HEK293T (cell line): ENCODE measurements around the gene TGFBR1.

Experiments used
- CTCF ChIA-PET: fragments of 350-600 bp; formaldehyde crosslinking; extraction: SDS; loops from one replicate; lab custom pipeline; 2021; ENCODE audit warnings: antibody characterized with exemption, inconsistent platforms; lab: Yijun Ruan, JAX
- POLR2A ChIA-PET: fragments of 350-600 bp; formaldehyde crosslinking; extraction: SDS; loops from one replicate; lab custom pipeline; 2020; ENCODE audit warnings: antibody characterized with exemption, inconsistent platforms; lab: Yijun Ruan, JAX
- DNase-seq: peaks from one replicate; pipeline ENCODE4 v3.0.0; 2012; ENCODE audit warnings: mixed read lengths; ENCODE audit errors: extremely low spot score
- ARNT ChIP-seq: fragments of 450-650 bp; IDR thresholded peaks from 2 replicates; pipeline ENCODE4 v1.6.1; 2017; ENCODE audit warnings: mild to moderate bottlenecking
- BHLHE40 ChIP-seq: fragments of 450-650 bp; IDR thresholded peaks from 2 replicates; pipeline ENCODE4 v1.6.1; 2016; ENCODE audit warnings: mild to moderate bottlenecking, moderate library complexity, borderline replicate concordance
- CTBP1 ChIP-seq: fragments of 450-650 bp; IDR thresholded peaks from 2 replicates; pipeline ENCODE4 v1.6.1; 2016; ENCODE audit warnings: borderline replicate concordance
- ELF4 ChIP-seq: fragments of 450-650 bp; IDR thresholded peaks from 2 replicates; pipeline ENCODE4 v1.6.1; 2017; ENCODE audit warnings: antibody characterized with exemption
- FOXA1 ChIP-seq: fragments of 450-650 bp; IDR thresholded peaks from 2 replicates; pipeline ENCODE4 v1.6.1; 2016; ENCODE audit warnings: mild to moderate bottlenecking
- FOXK2 ChIP-seq: fragments of 450-650 bp; IDR thresholded peaks from 2 replicates; pipeline ENCODE4 v1.6.1; 2016; ENCODE audit warnings: mild to moderate bottlenecking
- FOXM1 ChIP-seq: fragments of 450-650 bp; IDR thresholded peaks from 2 replicates; pipeline ENCODE4 v1.6.1; 2017; ENCODE audit warnings: mild to moderate bottlenecking, borderline replicate concordance
- HDGF ChIP-seq: fragments of 450-650 bp; IDR thresholded peaks from 2 replicates; pipeline ENCODE4 v1.6.1; 2017; ENCODE audit warnings: antibody characterized with exemption, borderline replicate concordance
- L3MBTL2 ChIP-seq: fragments of 450-650 bp; conservative IDR thresholded peaks from 2 replicates; pipeline ENCODE4 v1.6.1; 2016; ENCODE audit warnings: mild to moderate bottlenecking
- LEF1 ChIP-seq: fragments of 450-650 bp; IDR thresholded peaks from 2 replicates; pipeline ENCODE4 v1.6.1; 2017; ENCODE audit warnings: mild to moderate bottlenecking, borderline replicate concordance
- NFRKB ChIP-seq: fragments of 450-650 bp; IDR thresholded peaks from 2 replicates; pipeline ENCODE4 v1.6.1; 2016; ENCODE audit warnings: mild to moderate bottlenecking, moderate library complexity
- SP1 ChIP-seq: fragments of 450-650 bp; IDR thresholded peaks from 2 replicates; pipeline ENCODE4 v1.6.1; 2017
- SUZ12 ChIP-seq: fragments of 450-650 bp; IDR thresholded peaks from 2 replicates; pipeline ENCODE4 v1.6.1; 2016; ENCODE audit warnings: mild to moderate bottlenecking
- TARDBP ChIP-seq: fragments of 450-650 bp; IDR thresholded peaks from 2 replicates; pipeline ENCODE4 v1.6.1; 2016
- ZNF384 ChIP-seq: fragments of 450-650 bp; IDR thresholded peaks from 2 replicates; pipeline ENCODE4 v1.6.1; 2016
- TF ChIP-seq, protein P1 (sequence below): fragments of 450-650 bp; IDR thresholded peaks from 2 replicates; pipeline ENCODE4 v1.6.1; 2016

TGFBR1 gene

DNA sequence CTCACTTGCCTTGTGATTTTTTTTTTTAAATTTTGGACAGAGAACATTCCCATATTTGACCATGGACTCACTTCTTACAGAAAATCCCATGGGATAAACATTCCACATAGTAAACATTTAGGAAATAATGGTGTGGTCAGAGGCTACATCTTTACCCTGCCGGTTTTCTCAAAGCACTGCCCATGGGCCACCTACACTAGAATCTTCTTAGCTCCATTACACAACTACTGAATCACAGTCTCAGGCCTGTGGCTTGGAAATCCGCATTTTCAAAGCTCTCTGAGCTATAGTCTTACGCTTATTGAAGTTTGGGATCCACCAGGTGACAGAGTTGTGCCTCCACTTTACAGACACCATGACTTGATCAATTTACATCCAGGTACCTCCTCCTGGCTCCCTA is 77.4 kb downstream of the TGFBR1 start:
- DNase-seq, result no peak
- TF ChIP-seq FOXA1 (no peak), NFRKB (no peak), FOXK2 (no peak), HDGF (no peak), L3MBTL2 (no peak), SP1 (no peak), TARDBP (no peak), CTBP1 (no peak), ARNT (no peak), FOXM1 (no peak), ZNF384 (no peak), BHLHE40 (no peak), ELF4 (no peak), LEF1 (no peak), SUZ12 (no peak)
- TF ChIP-seq, protein P1, sequence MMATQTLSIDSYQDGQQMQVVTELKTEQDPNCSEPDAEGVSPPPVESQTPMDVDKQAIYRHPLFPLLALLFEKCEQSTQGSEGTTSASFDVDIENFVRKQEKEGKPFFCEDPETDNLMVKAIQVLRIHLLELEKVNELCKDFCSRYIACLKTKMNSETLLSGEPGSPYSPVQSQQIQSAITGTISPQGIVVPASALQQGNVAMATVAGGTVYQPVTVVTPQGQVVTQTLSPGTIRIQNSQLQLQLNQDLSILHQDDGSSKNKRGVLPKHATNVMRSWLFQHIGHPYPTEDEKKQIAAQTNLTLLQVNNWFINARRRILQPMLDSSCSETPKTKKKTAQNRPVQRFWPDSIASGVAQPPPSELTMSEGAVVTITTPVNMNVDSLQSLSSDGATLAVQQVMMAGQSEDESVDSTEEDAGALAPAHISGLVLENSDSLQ, result no peak
- ChIA-PET POLR2A (no interaction called here), CTCF (no interaction called here)

DNA sequence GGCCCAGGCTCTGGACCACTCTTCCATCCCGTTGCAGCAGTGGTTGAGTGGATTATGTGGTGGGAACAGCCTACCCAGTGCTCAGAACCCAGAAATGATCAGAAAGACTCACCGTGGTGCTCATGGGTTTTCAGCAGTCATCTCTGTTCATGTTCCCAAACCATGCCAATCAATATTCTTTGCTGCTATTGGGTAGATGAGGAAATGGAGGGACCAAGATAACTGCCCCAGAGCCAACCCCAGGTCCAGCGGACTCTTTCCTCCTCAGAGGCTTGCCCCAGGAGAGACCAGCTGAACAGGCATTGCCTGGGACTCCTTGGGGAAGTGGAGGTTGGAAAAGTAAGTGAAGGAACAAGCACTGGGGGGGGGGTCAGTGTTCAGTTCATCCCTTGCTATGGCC is 78.7 kb downstream of the TGFBR1 start:
- ChIA-PET POLR2A (no interaction called here), CTCF (no interaction called here)
- no peak for TF ChIP-seq SP1
- no peak for TF ChIP-seq HDGF
- TF ChIP-seq, protein P1, result no peak
- no peak for TF ChIP-seq ZNF384
- no peak for TF ChIP-seq FOXK2
- no peak for TF ChIP-seq L3MBTL2
- no peak for TF ChIP-seq FOXM1
- TF ChIP-seq ELF4, result no peak
- TF ChIP-seq LEF1, result no peak
- DNase-seq, result no peak

DNA sequence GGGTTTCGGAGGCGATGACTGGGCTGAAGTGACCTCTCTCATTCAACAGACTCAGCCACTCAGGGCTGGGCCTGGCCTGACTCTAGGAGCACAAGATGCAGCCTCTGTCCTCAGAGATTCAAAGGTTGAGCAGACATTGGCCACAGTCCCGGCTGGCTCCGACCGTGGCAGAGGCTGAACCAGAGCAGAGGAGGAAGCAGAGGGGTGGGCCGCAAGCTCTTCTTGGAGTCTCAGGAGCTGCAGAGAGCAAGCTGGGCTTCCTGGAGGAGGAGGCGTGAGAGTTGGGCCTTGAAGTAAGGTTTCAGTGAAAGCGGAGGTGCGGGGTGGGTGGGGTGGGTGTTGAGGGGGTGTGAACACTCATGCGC is 79.2 kb downstream of the TGFBR1 start:
- ChIA-PET CTCF (interaction anchor here (1.2 to 1.5 kb wide), 2 partner anchors 13 to 49 kb away, joined by 3 to 14 read pairs; no protein-coding TSS in a partner anchor), POLR2A (no interaction called here)
- no peak for TF ChIP-seq FOXA1
- TF ChIP-seq BHLHE40, result no peak
- TF ChIP-seq CTBP1, result no peak
- TF ChIP-seq NFRKB, result no peak
- no peak for TF ChIP-seq L3MBTL2
- no peak for DNase-seq

DNA sequence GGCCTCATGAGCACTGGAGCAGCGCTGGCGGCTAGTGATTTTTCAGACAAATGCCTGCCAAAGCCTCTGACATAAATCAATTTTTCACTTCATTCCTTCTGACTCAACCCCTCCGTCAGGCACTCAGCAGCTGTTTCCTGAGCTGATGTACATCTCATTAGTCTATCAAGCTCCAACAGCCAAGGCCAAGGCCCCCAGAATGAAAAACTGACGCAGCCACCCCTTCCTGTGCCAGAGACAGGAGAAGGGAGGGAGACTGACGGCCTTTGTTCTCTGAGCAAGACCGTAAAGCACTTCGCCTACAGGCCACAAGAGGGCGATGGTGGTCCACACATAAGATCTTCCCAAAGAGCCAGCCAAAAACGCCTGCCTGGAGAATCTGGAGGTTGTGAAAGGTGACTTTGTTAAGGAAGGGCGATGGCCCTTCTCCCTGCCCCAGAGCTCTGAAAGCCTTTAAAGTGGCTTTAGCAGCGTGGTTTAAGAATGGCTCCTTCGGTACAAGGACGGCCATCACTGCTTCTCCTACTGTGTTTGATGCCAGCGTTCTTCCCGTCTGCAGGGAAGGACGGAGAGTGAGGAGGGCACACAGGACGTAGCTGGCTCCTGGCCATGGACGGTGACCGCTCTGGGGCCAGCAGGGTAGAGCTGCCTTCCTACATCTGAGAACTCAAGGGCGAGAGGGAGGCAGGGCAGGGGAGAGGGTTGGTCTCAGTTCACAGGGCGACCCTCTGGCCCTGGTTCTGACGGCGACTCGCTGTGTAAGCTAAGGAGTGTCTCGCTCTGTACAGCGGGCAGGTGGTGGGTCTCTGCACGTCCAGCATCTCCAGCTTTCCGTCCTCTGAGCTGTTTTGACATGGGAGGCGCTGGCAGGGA is 79.8 kb downstream of the TGFBR1 start:
- POLR2A ChIA-PET, result interaction anchor here (0.9 kb wide), 1 partner anchor 37 kb away, joined by 4 read pairs; the partner anchor contains the start of genes ALG2 and SEC61B
- TF ChIP-seq FOXK2 (no peak), LEF1 (no peak), FOXA1 (no peak), CTBP1 (no peak), SUZ12 (no peak), SP1 (no peak), HDGF (no peak)
- TF ChIP-seq, protein P1, result peak; percentile 62; the same call in 1 of the 2 replicates
- DNase-seq, result peak; percentile 81
- CTCF ChIA-PET, result interaction anchor here (0.8 to 1.5 kb wide), 4 partner anchors 9 to 48 kb away, joined by 3 to 14 read pairs (median 4); no protein-coding TSS in a partner anchor

DNA sequence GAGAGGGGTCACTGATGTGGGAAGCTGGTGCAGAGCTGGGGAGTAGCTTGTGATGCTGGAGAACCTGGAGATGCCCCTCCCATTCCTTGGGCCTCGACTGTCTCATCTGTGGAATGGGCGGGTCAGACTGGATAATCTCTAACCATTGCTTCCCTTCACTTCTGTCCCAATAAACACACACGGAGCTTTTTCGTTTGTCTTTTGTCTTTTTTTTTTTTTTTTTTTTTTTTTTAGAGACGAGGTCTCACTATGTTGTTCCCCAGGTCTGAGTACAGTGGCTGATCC is 80.4 kb downstream of the TGFBR1 start:
- CTCF ChIA-PET, result interaction anchor here (0.8 to 1.5 kb wide), 4 partner anchors 8 to 47 kb away, joined by 3 to 14 read pairs (median 4); no protein-coding TSS in a partner anchor
- DNase-seq, result no peak
- TF ChIP-seq ELF4, result no peak
- no peak for TF ChIP-seq FOXK2
- TF ChIP-seq HDGF, result no peak
- TF ChIP-seq NFRKB, result no peak
- TF ChIP-seq FOXM1, result no peak
- POLR2A ChIA-PET, result interaction anchor here (0.9 kb wide), 1 partner anchor 36 kb away, joined by 4 read pairs; the partner anchor contains the start of genes ALG2 and SEC61B

DNA sequence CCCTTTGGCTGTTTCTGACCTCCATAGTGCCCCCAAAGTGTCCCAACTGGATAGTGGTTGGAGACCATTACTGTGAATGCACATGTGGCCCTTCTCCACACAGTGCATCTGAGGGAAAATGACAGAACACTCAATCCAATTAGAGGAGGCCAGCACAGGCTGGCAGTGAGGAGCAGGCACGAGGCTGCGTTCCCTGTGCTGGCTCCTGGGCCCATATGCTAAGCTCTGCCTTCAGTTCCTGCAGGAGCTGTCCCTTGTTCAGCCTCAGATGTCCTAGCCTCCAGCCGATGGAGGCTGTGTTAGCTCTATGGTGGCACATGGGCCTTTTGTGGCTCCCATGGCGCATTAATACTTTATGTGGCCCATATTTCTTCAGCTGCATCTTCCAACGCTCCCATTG is 81.0 kb downstream of the TGFBR1 start:
- TF ChIP-seq NFRKB (no peak), SP1 (no peak), TARDBP (no peak), ELF4 (no peak), FOXK2 (no peak), LEF1 (no peak), FOXM1 (no peak), SUZ12 (no peak), L3MBTL2 (no peak), ZNF384 (no peak), FOXA1 (no peak)
- TF ChIP-seq, protein P1, result no peak
- POLR2A ChIA-PET, result no interaction called here
- CTCF ChIA-PET, result no interaction called here
- no peak for DNase-seq
